ENCODE data around the gene STEAP1.

The STEAP1 gene

GRCh38 chr7:90173127-90173844 lies 19.0 kb downstream of the STEAP1 start:
- TF ChIP-seq CTCF (IDR thresholded peaks at IDR 0.05): no peak
- DNase-seq: no peak
- Mint-ChIP-seq H3K9me3 (peaks cover 36% of the 10 kb centered on the region), H3K27ac (peak overlapping the region; percentile 60), H3K27me3 (ENCODE audit: low read depth, poor library complexity) (peaks cover 3% of the 10 kb centered on the region), H3K4me3 (no peak overlapping the region), H3K4me1 (no peaks in the 10 kb centered on the region), H3K36me3 (ENCODE audit: low read depth) (peaks cover 5% of the 10 kb centered on the region)

GRCh38 chr7:90175667-90176066 lies 21.4 kb downstream of the STEAP1 start:
- DNase-seq: no peak
- H3K27ac Mint-ChIP-seq: no peak overlapping the region
- no peaks in the 10 kb centered on the region for H3K36me3 Mint-ChIP-seq (ENCODE audit: low read depth)
- H3K4me1 Mint-ChIP-seq: no peaks in the 10 kb centered on the region
- TF ChIP-seq CTCF (IDR thresholded peaks at IDR 0.05): no peak
- H3K27me3 Mint-ChIP-seq (ENCODE audit: low read depth, poor library complexity): peaks cover 3% of the 10 kb centered on the region
- no peak overlapping the region for H3K4me3 Mint-ChIP-seq
- H3K9me3 Mint-ChIP-seq: peaks cover 23% of the 10 kb centered on the region

GRCh38 chr7:90176195-90176594 lies 21.9 kb downstream of the STEAP1 start:
- no peaks in the 10 kb centered on the region for H3K36me3 Mint-ChIP-seq (ENCODE audit: low read depth)
- peaks cover 3% of the 10 kb centered on the region for H3K27me3 Mint-ChIP-seq (ENCODE audit: low read depth, poor library complexity)
- H3K27ac Mint-ChIP-seq: no peak overlapping the region
- peaks cover 17% of the 10 kb centered on the region for H3K9me3 Mint-ChIP-seq
- H3K4me3 Mint-ChIP-seq: no peak overlapping the region
- no peak for TF ChIP-seq CTCF (IDR thresholded peaks at IDR 0.05)
- no peak for DNase-seq
- no peaks in the 10 kb centered on the region for H3K4me1 Mint-ChIP-seq

GRCh38 chr7:90178166-90178565 lies 23.9 kb downstream of the STEAP1 start:
- Mint-ChIP-seq H3K4me3 (no peak overlapping the region), H3K27me3 (ENCODE audit: low read depth, poor library complexity) (peaks cover 6% of the 10 kb centered on the region), H3K4me1 (no peaks in the 10 kb centered on the region)

GRCh38 chr7:90178679-90179278 lies 24.5 kb downstream of the STEAP1 start:
- no peak overlapping the region for H3K27ac Mint-ChIP-seq
- H3K9me3 Mint-ChIP-seq: peaks cover 8% of the 10 kb centered on the region
- DNase-seq: no peak
- peaks cover 6% of the 10 kb centered on the region for H3K27me3 Mint-ChIP-seq (ENCODE audit: low read depth, poor library complexity)
- no peaks in the 10 kb centered on the region for H3K4me1 Mint-ChIP-seq
- no peaks in the 10 kb centered on the region for H3K36me3 Mint-ChIP-seq (ENCODE audit: low read depth)
- H3K4me3 Mint-ChIP-seq: no peak overlapping the region
- no peak for TF ChIP-seq CTCF (IDR thresholded peaks at IDR 0.05)

More at GRCh38 chr7:90178166-90178565, 23.9 kb downstream of the STEAP1 start:
- no peak for DNase-seq
- Mint-ChIP-seq H3K9me3 (peaks cover 8% of the 10 kb centered on the region), H3K36me3 (ENCODE audit: low read depth) (no peaks in the 10 kb centered on the region), H3K27ac (no peak overlapping the region)
- TF ChIP-seq CTCF (IDR thresholded peaks at IDR 0.05): no peak
